NB4 (cell line): ENCODE results near the gene SCN8A.
A peak's percentile ranks its signal among the peaks of the same experiment; 100 is the strongest.

Experiments
- DNase-seq: peaks from one replicate; pipeline ENCODE4 v3.0.0; 2010; ENCODE audit warnings: low read depth
- H3K4me3 ChIP-seq: one replicate; pipeline ENCODE4 v1.5.1; 2011; ENCODE audit warnings: mild to moderate bottlenecking, low read depth, low read length, moderate library complexity
- MYC ChIP-seq: IDR thresholded peaks from 2 replicates; pipeline ENCODE4 v1.6.1; 2011; ENCODE audit warnings: low read depth, low read length
- POLR2A ChIP-seq: IDR thresholded peaks from 2 replicates; pipeline ENCODE4 v1.6.1; 2011; ENCODE audit warnings: mild to moderate bottlenecking; ENCODE audit not compliant: insufficient read length; ENCODE audit errors: extremely low read depth
- TF ChIP-seq, protein P1 (sequence below): IDR thresholded peaks from one replicate; pipeline ENCODE4 v1.5.1; 2012; ENCODE audit warnings: low read depth, low read length
- TF ChIP-seq, protein P2 (sequence below): IDR thresholded peaks from 2 replicates; pipeline ENCODE4 v1.6.1; 2011; ENCODE audit warnings: low read depth, low read length

SCN8A gene

DNA sequence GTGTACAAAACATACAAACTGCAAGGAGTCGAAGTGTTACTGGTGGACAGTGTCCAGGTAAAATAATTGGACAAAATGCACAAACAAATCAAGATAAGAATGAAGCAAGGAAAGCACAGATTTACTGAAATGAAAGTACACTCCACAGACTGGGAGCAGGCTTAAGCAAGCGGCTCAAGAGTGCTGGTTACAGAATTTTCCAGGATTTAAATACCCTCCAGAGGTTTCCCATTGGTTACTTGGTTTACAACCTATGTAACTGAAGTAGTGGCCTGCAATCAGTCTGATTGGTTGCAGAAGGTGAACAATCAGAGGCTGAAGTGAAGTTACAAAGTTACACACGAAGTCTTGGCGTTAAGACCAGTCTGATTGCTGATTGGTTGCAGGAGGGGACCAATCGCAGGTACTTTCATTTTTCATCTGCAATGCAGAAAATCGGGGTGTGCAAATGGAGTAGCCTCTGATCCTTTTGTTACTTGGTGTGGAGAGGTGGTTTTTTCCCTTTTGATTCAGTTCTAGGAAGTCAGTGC is 11.6 kb upstream of the SCN8A start:
- H3K4me3 ChIP-seq: no peak overlapping the region
- TF ChIP-seq, protein P1, sequence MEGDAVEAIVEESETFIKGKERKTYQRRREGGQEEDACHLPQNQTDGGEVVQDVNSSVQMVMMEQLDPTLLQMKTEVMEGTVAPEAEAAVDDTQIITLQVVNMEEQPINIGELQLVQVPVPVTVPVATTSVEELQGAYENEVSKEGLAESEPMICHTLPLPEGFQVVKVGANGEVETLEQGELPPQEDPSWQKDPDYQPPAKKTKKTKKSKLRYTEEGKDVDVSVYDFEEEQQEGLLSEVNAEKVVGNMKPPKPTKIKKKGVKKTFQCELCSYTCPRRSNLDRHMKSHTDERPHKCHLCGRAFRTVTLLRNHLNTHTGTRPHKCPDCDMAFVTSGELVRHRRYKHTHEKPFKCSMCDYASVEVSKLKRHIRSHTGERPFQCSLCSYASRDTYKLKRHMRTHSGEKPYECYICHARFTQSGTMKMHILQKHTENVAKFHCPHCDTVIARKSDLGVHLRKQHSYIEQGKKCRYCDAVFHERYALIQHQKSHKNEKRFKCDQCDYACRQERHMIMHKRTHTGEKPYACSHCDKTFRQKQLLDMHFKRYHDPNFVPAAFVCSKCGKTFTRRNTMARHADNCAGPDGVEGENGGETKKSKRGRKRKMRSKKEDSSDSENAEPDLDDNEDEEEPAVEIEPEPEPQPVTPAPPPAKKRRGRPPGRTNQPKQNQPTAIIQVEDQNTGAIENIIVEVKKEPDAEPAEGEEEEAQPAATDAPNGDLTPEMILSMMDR: no peak
- no peak for TF ChIP-seq POLR2A
- TF ChIP-seq MYC: no peak
- TF ChIP-seq, protein P2, sequence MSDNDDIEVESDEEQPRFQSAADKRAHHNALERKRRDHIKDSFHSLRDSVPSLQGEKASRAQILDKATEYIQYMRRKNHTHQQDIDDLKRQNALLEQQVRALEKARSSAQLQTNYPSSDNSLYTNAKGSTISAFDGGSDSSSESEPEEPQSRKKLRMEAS: no peak
- no peak for DNase-seq

DNA sequence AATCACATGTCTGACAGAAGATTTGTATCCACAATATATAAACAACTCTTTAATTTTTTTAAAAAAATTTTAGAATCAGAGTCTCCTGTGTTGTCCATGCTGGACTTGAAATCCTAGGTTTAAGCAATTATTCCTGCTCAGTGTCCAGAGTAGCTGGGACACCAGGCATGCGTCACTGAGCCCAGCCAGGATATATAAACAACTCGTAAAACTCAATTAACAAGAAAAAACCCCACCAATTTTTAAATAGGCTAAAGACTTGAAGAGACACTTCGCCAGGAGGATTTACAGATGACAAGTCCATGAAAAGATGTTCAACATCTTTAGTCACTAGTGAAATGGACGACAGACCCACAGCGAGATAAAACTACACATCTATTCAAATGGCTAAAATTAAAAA is 2.0 kb upstream of the SCN8A start:
- TF ChIP-seq MYC: no peak
- TF ChIP-seq, protein P2: no peak
- TF ChIP-seq, protein P1: no peak
- TF ChIP-seq POLR2A: no peak
- DNase-seq: no peak
- H3K4me3 ChIP-seq: no peak overlapping the region

DNA sequence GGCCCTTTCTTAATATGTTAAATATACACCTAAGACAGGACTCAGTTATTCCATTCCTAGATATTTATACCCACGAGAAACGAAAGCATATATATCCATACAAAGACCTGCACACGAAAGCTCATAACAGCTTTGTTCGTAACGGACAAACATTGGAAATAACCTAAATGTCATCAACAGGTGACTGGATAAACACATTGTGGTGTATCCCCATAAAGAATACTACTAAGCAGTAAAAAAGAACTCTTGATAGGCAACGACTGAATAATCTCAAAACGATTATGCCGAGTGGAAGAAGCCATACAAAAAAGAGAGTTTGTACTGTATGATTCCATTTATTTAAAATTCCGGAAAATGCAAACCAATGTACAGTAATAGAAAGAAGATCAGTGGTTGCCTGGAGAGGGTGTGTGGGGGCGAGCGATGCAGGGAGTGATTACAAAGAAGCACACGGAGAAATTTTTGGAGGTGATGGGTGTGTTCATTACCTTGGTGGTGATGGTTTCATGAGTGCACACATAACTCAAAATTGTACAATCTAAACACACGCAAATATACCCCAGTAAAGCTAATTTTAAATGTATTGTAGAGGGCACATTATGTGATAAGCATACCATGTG is 1.4 kb upstream of the SCN8A start:
- no peak for DNase-seq
- no peak overlapping the region for H3K4me3 ChIP-seq
- TF ChIP-seq, protein P1: no peak
- TF ChIP-seq POLR2A (no peak), MYC (no peak)
- TF ChIP-seq, protein P2: no peak

DNA sequence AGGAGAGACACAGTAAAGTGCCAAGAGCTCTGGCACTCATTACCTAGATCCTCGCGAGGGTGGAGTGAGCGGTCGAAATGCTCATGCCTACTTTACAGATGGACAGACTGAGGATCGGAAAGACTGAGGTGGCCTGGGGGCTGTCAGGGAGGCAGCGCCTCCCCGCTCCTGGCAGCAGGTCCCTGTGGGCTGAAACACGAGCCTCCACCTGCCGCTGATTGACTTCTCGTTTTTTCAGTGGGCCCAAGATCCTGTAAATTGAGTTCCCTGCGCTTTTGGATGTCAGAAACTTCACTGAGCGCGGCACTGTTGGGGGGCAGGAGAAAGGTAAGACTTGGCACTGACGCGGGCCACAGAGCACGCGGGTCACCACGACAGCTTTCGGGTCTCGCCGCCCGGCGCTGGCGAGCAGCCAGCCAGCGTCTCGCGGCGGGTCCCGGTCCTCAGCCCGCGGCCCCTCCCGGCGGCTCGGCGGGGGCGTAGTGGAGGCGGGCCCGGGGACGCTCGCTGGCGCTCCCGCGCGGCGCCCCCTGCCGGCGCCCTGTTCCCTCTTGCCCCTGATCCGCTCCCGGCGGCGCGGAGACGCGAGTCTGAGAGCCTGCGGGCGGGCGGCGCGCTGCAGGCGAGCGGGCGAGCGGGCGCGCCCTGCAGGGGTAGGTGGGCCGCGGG is 552 bp upstream of the SCN8A start:
- peak overlapping the region; percentile 37 for H3K4me3 ChIP-seq
- peak; percentile 80 for DNase-seq
- TF ChIP-seq MYC: no peak
- TF ChIP-seq, protein P2: no peak
- TF ChIP-seq, protein P1: peak; percentile 39
- TF ChIP-seq POLR2A: no peak

DNA sequence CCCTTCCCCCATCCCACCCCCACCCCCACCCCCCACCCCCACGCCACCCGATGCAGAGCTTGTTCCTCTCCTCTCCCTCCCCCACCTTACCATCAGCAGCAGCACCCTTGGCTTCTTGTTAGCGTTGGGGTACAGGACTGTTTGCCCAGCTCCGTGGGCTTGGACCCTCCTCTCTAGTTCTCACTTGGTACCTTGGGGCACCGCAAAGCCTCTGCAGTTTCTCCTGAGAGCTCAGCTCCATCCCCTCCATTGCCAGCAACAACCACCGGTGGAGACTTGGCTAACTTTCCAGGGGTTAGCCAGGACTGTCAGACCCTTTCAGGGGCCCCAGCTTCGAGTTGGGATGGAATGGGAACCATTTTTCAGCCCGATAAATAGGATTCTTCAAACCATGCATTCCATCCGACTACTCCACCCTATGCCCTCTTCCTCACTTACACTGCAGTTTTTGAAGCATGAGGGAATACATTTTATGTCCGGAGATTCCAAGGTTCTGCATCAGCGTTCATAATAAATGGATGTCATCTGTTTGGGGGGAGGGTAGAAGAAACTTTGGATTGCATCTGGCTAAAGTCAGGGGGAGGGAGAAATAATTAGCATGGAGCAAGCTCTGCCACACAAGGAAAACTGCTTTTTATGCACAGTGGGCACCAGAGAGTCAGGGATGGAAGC is 1.1 kb downstream of the SCN8A start:
- no peak for TF ChIP-seq MYC
- TF ChIP-seq, protein P1: no peak
- no peak for TF ChIP-seq POLR2A
- TF ChIP-seq, protein P2: no peak
- DNase-seq: no peak
- no peak overlapping the region for H3K4me3 ChIP-seq
